Measurements from ENCODE around the gene PER1.

Gene PER1

GRCh38 chr17:8154608-8155155 is 2.5 kb upstream of the PER1 start:
- DNase-seq (ENCODE audit: low spot score), result no peak
- FAIRE-seq, result no peak

- peak; percentile 81 for FAIRE-seq
- peak; percentile 78 for DNase-seq (ENCODE audit: low spot score)
Measured at GRCh38 chr17:8153957-8154607, 1.9 kb upstream of the PER1 start.

GRCh38 chr17:8153525-8153956 is 1.3 kb upstream of the PER1 start:
- FAIRE-seq, result no peak
- no peak for DNase-seq (ENCODE audit: low spot score)

- FAIRE-seq, result no peak
- no peak for DNase-seq (ENCODE audit: low spot score)
Measured at GRCh38 chr17:8153031-8153451, 837 bp upstream of the PER1 start.

- DNase-seq (ENCODE audit: low spot score) (no peak), FAIRE-seq (no peak)
Measured at GRCh38 chr17:8151641-8152111, 528 bp downstream of the PER1 start.

- no peak for FAIRE-seq
- peak; percentile 76 for DNase-seq (ENCODE audit: low spot score)
Measured at GRCh38 chr17:8151120-8151640, 1.0 kb downstream of the PER1 start.

GRCh38 chr17:8150194-8151119 is 1.7 kb downstream of the PER1 start:
- no peak for FAIRE-seq
- no peak for DNase-seq (ENCODE audit: low spot score)

- FAIRE-seq, result no peak
- no peak for DNase-seq (ENCODE audit: low spot score)
Measured at GRCh38 chr17:8149419-8150193, 2.6 kb downstream of the PER1 start.

GRCh38 chr17:8148560-8148959 is 3.6 kb downstream of the PER1 start:
- DNase-seq (ENCODE audit: low spot score) (no peak), FAIRE-seq (no peak)

GRCh38 chr17:8147805-8148404 is 4.3 kb downstream of the PER1 start:
- DNase-seq (ENCODE audit: low spot score) (no peak), FAIRE-seq (no peak)

- no peak for DNase-seq (ENCODE audit: low spot score)
- FAIRE-seq, result no peak
Measured at GRCh38 chr17:8147141-8147804, 4.9 kb downstream of the PER1 start.

GRCh38 chr17:8146381-8147140 is 5.6 kb downstream of the PER1 start:
- no peak for DNase-seq (ENCODE audit: low spot score)
- no peak for FAIRE-seq

- no peak for DNase-seq (ENCODE audit: low spot score)
- no peak for FAIRE-seq
Measured at GRCh38 chr17:8145811-8146210, 6.4 kb downstream of the PER1 start.

- no peak for FAIRE-seq
- DNase-seq (ENCODE audit: low spot score), result no peak
Measured at GRCh38 chr17:8144401-8145231, 7.6 kb downstream of the PER1 start.

GRCh38 chr17:8143581-8144400 is 8.4 kb downstream of the PER1 start:
- no peak for DNase-seq (ENCODE audit: low spot score)
- FAIRE-seq, result no peak

- FAIRE-seq (no peak), DNase-seq (ENCODE audit: low spot score) (no peak)
Measured at GRCh38 chr17:8142887-8143580, 9.2 kb downstream of the PER1 start.
